Ovary (tissue), 3 donors: ENCODE results near the gene ALDH3B1.

Experiments used
- EP300 ChIP-seq: sonication (generic); formaldehyde crosslinking; IDR thresholded peaks from one replicate; pipeline ENCODE4 v1.6.1; 2017; ENCODE audit warnings: antibody characterized with exemption
- POLR2A ChIP-seq: fragments of 450-650 bp; IDR thresholded peaks from one replicate; pipeline ENCODE4 v1.6.1; 2017; ENCODE audit warnings: antibody characterized with exemption, mild to moderate bottlenecking, moderate library complexity
- TF ChIP-seq, protein P1 (sequence below), 3 donors: fragments of 450-650 bp in 2 of 3; fragments of 200-600 bp in 1 of 3; IDR thresholded peaks; one replicate each; pipeline versions ENCODE4 v1.5.1 to v1.8.0; 2016 to 2022; ENCODE audit warnings: antibody characterized with exemption in 3 of 3, mild to moderate bottlenecking in 1 of 3
- donor health status: DM: no; HTN: no; CAD: no.

DNA sequence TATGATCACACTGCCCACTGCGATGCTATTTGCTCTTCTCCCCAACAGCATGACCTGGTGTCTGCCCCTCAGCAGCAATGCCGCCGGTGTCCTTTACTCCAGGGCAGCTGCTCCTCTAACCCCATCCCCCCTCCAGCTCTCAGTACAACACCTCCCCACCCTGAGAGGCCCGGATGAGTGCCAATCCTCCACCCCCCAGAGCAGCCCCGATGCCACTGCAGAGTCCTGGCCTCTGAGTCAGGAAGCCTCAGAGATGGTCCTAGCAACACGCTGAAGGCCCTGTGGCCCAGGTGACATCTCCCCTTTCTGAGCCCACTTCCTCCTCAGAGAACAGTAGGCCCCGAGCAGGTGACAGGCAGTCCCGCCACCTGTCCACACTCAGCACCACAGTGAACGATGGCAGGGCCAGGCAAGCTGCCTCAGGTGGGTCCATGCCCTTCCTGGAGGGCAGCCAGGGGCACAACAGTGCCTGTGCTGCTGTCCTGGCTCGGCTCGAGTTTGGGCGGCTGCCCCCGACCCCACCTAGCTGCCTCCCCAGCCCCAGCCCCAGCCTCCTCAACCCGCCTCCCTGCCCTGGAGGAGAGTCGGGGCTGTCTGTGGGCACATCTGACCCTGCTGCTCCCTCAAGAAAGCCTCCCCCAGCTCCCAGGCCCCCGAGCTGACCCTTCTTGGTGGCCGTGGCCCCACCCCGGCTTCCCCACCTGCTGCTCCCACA, 16.4 kb downstream of the ALDH3B1 start:
- TF ChIP-seq, protein P1, sequence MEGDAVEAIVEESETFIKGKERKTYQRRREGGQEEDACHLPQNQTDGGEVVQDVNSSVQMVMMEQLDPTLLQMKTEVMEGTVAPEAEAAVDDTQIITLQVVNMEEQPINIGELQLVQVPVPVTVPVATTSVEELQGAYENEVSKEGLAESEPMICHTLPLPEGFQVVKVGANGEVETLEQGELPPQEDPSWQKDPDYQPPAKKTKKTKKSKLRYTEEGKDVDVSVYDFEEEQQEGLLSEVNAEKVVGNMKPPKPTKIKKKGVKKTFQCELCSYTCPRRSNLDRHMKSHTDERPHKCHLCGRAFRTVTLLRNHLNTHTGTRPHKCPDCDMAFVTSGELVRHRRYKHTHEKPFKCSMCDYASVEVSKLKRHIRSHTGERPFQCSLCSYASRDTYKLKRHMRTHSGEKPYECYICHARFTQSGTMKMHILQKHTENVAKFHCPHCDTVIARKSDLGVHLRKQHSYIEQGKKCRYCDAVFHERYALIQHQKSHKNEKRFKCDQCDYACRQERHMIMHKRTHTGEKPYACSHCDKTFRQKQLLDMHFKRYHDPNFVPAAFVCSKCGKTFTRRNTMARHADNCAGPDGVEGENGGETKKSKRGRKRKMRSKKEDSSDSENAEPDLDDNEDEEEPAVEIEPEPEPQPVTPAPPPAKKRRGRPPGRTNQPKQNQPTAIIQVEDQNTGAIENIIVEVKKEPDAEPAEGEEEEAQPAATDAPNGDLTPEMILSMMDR (IDR thresholded peaks at IDR 0.05) = no peak
- TF ChIP-seq POLR2A (no peak), EP300 (no peak)
